CD4-positive, alpha-beta T cell (primary cell): ENCODE results near the gene HDDC3. TPM values are rescaled to one million over a fixed set of nuclear protein-coding genes. Genes with fewer than 3 reads are reported as not detected.

Experiments
- ATAC-seq: fragments of 200-7000 bp; cut with Tn5 transposase; one replicate; pipeline ENCODE4 v1.10.0; 2022; ENCODE audit warnings: mild to moderate bottlenecking; ENCODE audit not compliant: poor library complexity
- CTCF ChIA-PET: fragments of 350-600 bp; sonication (Branson Sonifier 250); formaldehyde crosslinking; loops from one replicate; lab custom pipeline; 2021; ENCODE audit warnings: antibody characterized with exemption, inconsistent platforms; lab: Charles Lee
- POLR2A ChIA-PET: fragments of 350-600 bp; sonication (Branson Sonifier 250); formaldehyde crosslinking; loops from one replicate; lab custom pipeline; 2021; ENCODE audit warnings: antibody characterized with exemption, inconsistent platforms; lab: Charles Lee
- DNase-seq, 14 experiments: peaks; one replicate each; pipeline ENCODE4 v3.0.0-alpha.2; 2013 to 2020; ENCODE audit warnings: mixed read lengths in 2 of 14
- H3K27ac ChIP-seq, 2 donors: one replicate each; pipeline versions ENCODE4 v1.5.1 to v1.7.0; 2013; ENCODE audit warnings: low read length in 2 of 2, low read depth in 1 of 2, mild to moderate bottlenecking in 1 of 2
- H3K27me3 ChIP-seq, 2 experiments: 1 replicate in 1 of 2; 2 replicates in 1 of 2; pipeline versions ENCODE4 v1.6.1 to v1.7.0; 2013; ENCODE audit warnings: low read length in 2 of 2, control low read depth in 1 of 2, mild to moderate bottlenecking in 1 of 2, moderate library complexity in 1 of 2; ENCODE audit not compliant: insufficient read depth in 2 of 2, control insufficient read depth in 1 of 2
- H3K36me3 ChIP-seq: one replicate; pipeline ENCODE4 v1.6.1; 2013; ENCODE audit warnings: low read length, control low read depth; ENCODE audit not compliant: insufficient read depth
- H3K4me1 ChIP-seq: one replicate; pipeline ENCODE4 v1.6.1; 2013; ENCODE audit warnings: low read length, control low read depth; ENCODE audit not compliant: insufficient read depth
- H3K4me3 ChIP-seq: one replicate; pipeline ENCODE4 v1.5.1; 2013; ENCODE audit warnings: mild to moderate bottlenecking, low read length, moderate library complexity
- H3K9me3 ChIP-seq, 2 experiments: 1 replicate in 1 of 2; 2 replicates in 1 of 2; pipeline versions ENCODE4 v1.6.1 to v1.7.0; 2013; ENCODE audit warnings: low read length in 2 of 2, mild to moderate bottlenecking in 2 of 2, control low read depth in 1 of 2, moderate library complexity in 1 of 2; ENCODE audit not compliant: control insufficient read depth in 1 of 2, insufficient read depth in 1 of 2
- H3K27ac Mint-ChIP-seq: one replicate; pipeline ENCODE4 v1.8.0; 2020; ENCODE audit warnings: mixed read lengths
- H3K27me3 Mint-ChIP-seq: one replicate; pipeline ENCODE4 v1.8.0; 2021; ENCODE audit warnings: mixed read lengths
- H3K36me3 Mint-ChIP-seq: one replicate; pipeline ENCODE4 v1.8.0; 2021; ENCODE audit warnings: low read depth, mixed read lengths
- H3K4me1 Mint-ChIP-seq: one replicate; pipeline ENCODE4 v1.8.0; 2021; ENCODE audit warnings: low read depth, mixed read lengths
- H3K4me3 Mint-ChIP-seq: one replicate; pipeline ENCODE4 v1.8.0; 2020; ENCODE audit warnings: mild to moderate bottlenecking, mixed read lengths
- H3K9me3 Mint-ChIP-seq: one replicate; pipeline ENCODE4 v1.8.0; 2020; ENCODE audit warnings: mixed read lengths
- CTCF ChIP-seq: fragments of 200-600 bp; IDR thresholded peaks from one replicate; pipeline ENCODE4 v1.8.0; 2022; ENCODE audit warnings: antibody characterized with exemption, mild to moderate bottlenecking
- intact Hi-C, 2 experiments: fragments of 100-400 bp; cut with DNase I in 1 of 2; cut with micrococcal nuclease in 1 of 2; formaldehyde crosslinking; loops; one replicate each; pipeline versions ENCODE4 v1.15.1 to v1.9.0; 2023 to 2025; cut with DNase I, micrococcal nuclease
- total RNA-seq, 174 experiments: library from RNA in 2 of 174; stranded (reverse) in 2 of 174; gene quantifications; one replicate each; pipeline ENCODE4 v1.2.3 and lab custom pipeline; 2021 to 2026

Gene HDDC3
- total RNA-seq, 2 experiments from 2014 or later: 9.9 to 10.8 TPM

GRCh38 chr15:90955624-90956273 lies 23.4 kb upstream of the HDDC3 start:
- no peaks in the 10 kb centered on the region for H3K9me3 ChIP-seq
- peak in 1 of 14 experiments; percentile 22 for DNase-seq
- ATAC-seq: no peak
- H3K27me3 ChIP-seq: no peaks in the 10 kb centered on the region
- POLR2A ChIA-PET: interaction anchor here (1.0 to 7.7 kb wide), 3 partner anchors 22 to 77 kb away, joined by 3 to 126 read pairs (median 9); partner anchors contain the start of genes HDDC3, MAN2A2 and UNC45A
- H3K27ac ChIP-seq: no peak overlapping the region
- intact Hi-C loops: loop anchor here (1.0 to 5.0 kb wide), 7 partner anchors 37 to 316 kb away; partner anchors contain the start of genes PRC1 (in 2 of the 2) and VPS33B (in 1 of the 2)
- Mint-ChIP-seq H3K4me1 (peaks cover 9% of the 10 kb centered on the region), H3K36me3 (peaks cover 37% of the 10 kb centered on the region), H3K4me3 (peak overlapping the region; percentile 76), H3K9me3 (no peaks in the 10 kb centered on the region), H3K27ac (peak overlapping the region; percentile 47), H3K27me3 (no peaks in the 10 kb centered on the region)
- no peak for TF ChIP-seq CTCF
- CTCF ChIA-PET: interaction anchor here (0.9 to 5.5 kb wide), 8 partner anchors 20 to 94 kb away, joined by 3 to 41 read pairs (median 6); partner anchors contain the start of genes HDDC3, UNC45A and VPS33B
- H3K4me3 ChIP-seq: peak overlapping the region; percentile 74
- peaks cover 26% of the 10 kb centered on the region for H3K4me1 ChIP-seq
- peaks cover 35% of the 10 kb centered on the region for H3K36me3 ChIP-seq

DNA sequence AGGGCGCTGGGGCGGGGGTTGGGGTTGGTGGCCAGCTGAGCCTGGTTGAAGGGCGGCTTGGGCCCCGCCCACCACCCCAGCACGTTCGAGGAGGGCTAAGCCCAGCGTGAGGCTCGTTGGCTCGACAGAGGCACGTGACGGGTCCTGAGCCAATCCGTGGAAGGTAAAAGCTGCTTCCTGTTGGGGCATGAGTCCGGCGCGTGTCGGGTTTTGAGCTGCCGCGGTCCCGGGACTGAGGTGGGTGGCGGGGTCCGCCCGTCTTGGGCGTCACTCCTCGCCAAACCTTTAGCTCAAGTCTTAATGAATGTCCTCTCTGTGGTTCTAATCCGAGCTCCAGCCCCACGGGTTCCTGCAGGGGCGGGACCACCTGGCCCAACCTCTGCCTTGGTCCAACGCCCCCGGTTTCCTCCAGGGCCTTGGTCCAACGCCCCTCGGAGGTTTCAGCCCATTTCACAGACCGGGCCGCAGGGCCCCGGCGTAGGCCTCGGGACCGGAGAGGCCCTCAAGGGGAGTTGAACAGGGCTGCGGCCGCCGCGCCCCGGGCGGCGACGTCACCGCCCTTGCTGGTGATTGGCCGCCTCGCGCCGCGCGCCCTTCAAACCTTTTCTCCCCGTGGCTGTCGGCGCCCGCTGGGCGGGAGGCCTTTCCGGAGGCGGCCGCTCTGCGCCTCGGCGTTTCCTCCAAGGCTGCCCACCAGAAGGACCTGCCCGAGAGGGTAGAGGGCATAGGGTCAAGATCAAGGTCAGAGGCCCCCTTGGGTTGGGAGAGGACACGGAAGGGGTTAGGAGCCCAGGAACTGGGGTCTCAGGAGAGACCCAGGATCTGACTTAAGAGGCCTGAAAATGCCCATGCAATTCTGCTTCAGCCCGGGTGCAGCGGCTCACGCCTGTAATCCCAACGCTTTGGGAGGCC lies 22.6 kb upstream of the HDDC3 start, which contains the start of gene RCCD1:
TSS of gene RCCD1 (plus strand) at position 173 of the 912 bp plus-strand sequence. CDS start 1,851 bp downstream, outside the sequence.
- ChIA-PET CTCF (interaction anchor here (1.0 to 5.5 kb wide), 6 partner anchors 18 to 78 kb away, joined by 3 to 41 read pairs (median 6); partner anchors contain the start of genes HDDC3, UNC45A and VPS33B), POLR2A (interaction anchor here (0.6 to 7.7 kb wide), 12 partner anchors 11 to 1620 kb away, joined by 3 to 126 read pairs (median 3); partner anchors contain the start of genes BLM, HDDC3, MAN2A2 and NGRN)
- peak within 1 kb of the TSS; percentile 87 to 92 for H3K27ac ChIP-seq
- peaks cover 35% of the 10 kb centered on the region for H3K36me3 ChIP-seq
- Mint-ChIP-seq H3K4me3 (peak within 1 kb of the TSS; percentile 87), H3K4me1 (peaks cover 9% of the 10 kb centered on the region), H3K36me3 (peaks cover 38% of the 10 kb centered on the region), H3K27ac (peak within 1 kb of the TSS; percentile 88), H3K9me3 (no peaks in the 10 kb centered on the region), H3K27me3 (no peaks in the 10 kb centered on the region)
- no peaks in the 10 kb centered on the region for H3K27me3 ChIP-seq
- no peaks in the 10 kb centered on the region for H3K9me3 ChIP-seq
- H3K4me1 ChIP-seq: peaks cover 26% of the 10 kb centered on the region
- intact Hi-C loops: loop anchor here (1.0 to 5.0 kb wide), 4 partner anchors 20 to 67 kb away; partner anchors contain the start of genes PRC1 (in 2 of the 2), UNC45A (in 1 of the 2) and VPS33B (in 1 of the 2)
- peak within 1 kb of the TSS; percentile 74 for H3K4me3 ChIP-seq
- peak; percentile 92 for ATAC-seq
- DNase-seq: peak; percentile 71 to 94 (median 80)
- TF ChIP-seq CTCF: no peak
